Measurements from ENCODE around the gene SH3D19. TPM values are rescaled to one million over a fixed set of nuclear protein-coding genes. Genes with fewer than 3 reads are reported as not detected.

Gene SH3D19
- total RNA-seq, 5 donors from 2014 or later (not counting 1 experiment from before 2014, with no cell fraction given): 0.38 to 0.66 (median 0.51) TPM; not detected in 1

DNA sequence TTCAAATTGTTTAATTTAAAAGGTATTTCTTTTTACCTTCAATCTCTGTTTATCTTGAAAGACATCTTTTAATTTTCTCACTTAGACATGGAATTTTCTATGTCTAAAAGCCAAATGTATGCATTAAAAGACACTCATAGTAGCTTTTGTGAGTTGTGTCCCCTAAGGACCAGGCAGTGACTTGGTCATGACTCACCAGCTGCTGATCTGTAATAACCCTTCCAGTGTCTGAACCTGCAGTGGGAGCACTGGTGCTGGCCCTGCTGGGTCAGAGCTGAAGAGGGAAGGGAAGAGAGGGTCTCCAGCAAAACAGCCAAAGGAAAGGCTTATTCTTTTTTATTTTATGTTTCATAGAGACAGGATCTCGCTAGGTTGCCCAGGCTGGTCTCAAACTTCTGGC, 31.1 kb upstream of the SH3D19 start:
- DNase-seq (no peak), ATAC-seq (replicated peaks in 1 of 4) (no peak)
- H3K27ac ChIP-seq (ENCODE audit: low read length): no peak overlapping the region
- no peaks in the 10 kb centered on the region for H3K36me3 ChIP-seq (ENCODE audit: control insufficient read depth in 2 of 2, extremely low read depth in 1 of 2, insufficient read depth in 1 of 2, low read length in 1 of 2)
- H3K4me1 Mint-ChIP-seq: no peaks in the 10 kb centered on the region
- H3K9me3 Mint-ChIP-seq: no peaks in the 10 kb centered on the region
- WGBS (ENCODE audit: insufficient coverage): no CpG with 5 or more reads among the region's 1 CpG
- no peak overlapping the region for H3K4me3 ChIP-seq (ENCODE audit: control insufficient read depth in 1 of 2, extremely low read depth in 1 of 2, low read length in 1 of 2)
- H3K27me3 ChIP-seq (replicated peaks in 1 of 2; ENCODE audit: control insufficient read depth in 2 of 2, extremely low read depth in 1 of 2, insufficient read depth in 2 of 2, low read length in 1 of 2): peaks cover 0 to 8% of the 10 kb centered on the region in 2 experiments
- no peaks in the 10 kb centered on the region for H3K4me1 ChIP-seq (ENCODE audit: control insufficient read depth in 1 of 2, extremely low read depth in 1 of 2, insufficient read depth in 2 of 2, low read length in 2 of 2)
- no peak overlapping the region for H3K4me3 Mint-ChIP-seq
- H3K27ac Mint-ChIP-seq: no peak overlapping the region
- ChIA-PET POLR2A (no interaction called here), CTCF (no interaction called here)
- H3K27me3 Mint-ChIP-seq: peaks cover 24 to 27% of the 10 kb centered on the region in 2 donors
- no peaks in the 10 kb centered on the region for H3K9me3 ChIP-seq
- no peaks in the 10 kb centered on the region for H3K36me3 Mint-ChIP-seq

DNA sequence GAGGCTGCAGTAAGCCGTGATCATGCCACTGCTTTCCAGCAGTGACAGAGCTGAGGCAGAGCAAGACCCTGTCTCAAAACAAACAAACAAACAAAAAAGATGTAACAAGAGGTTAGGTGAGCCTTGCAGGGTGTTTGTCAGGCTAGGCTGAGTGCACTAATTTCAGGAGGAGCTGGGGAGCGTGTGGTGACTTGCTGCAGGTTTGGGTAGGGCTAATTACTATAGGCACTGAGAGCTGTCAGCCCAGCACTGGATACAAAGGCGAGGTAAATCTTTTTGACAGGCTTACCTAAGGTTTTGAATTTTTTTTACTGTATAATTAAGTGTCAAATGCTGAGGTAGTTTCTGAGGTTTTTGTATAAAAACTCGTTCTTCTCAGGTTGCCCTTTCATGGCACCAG, 29.8 kb upstream of the SH3D19 start:
- Histone ChIP-seq H3K9me3 (no peaks in the 10 kb centered on the region), H3K27ac (ENCODE audit: low read length) (no peak overlapping the region), H3K4me3 (ENCODE audit: control insufficient read depth in 1 of 2, extremely low read depth in 1 of 2, low read length in 1 of 2) (no peak overlapping the region), H3K4me1 (ENCODE audit: control insufficient read depth in 1 of 2, extremely low read depth in 1 of 2, insufficient read depth in 2 of 2, low read length in 2 of 2) (no peaks in the 10 kb centered on the region), H3K27me3 (replicated peaks in 1 of 2; ENCODE audit: control insufficient read depth in 2 of 2, extremely low read depth in 1 of 2, insufficient read depth in 2 of 2, low read length in 1 of 2) (peaks cover 0 to 8% of the 10 kb centered on the region in 2 experiments), H3K36me3 (ENCODE audit: control insufficient read depth in 2 of 2, extremely low read depth in 1 of 2, insufficient read depth in 1 of 2, low read length in 1 of 2) (no peaks in the 10 kb centered on the region)
- no peak overlapping the region for H3K27ac Mint-ChIP-seq
- no peak overlapping the region for H3K4me3 Mint-ChIP-seq
- no peak for DNase-seq
- CTCF ChIA-PET: interaction anchor here in 1 of 2 donors (0.6 kb wide), 1 partner anchor 149 kb away, joined by 3 read pairs; no protein-coding TSS in a partner anchor
- H3K36me3 Mint-ChIP-seq: no peaks in the 10 kb centered on the region
- H3K4me1 Mint-ChIP-seq: no peaks in the 10 kb centered on the region
- POLR2A ChIA-PET: no interaction called here
- peaks cover 24% of the 10 kb centered on the region in 2 donors for H3K27me3 Mint-ChIP-seq
- no peaks in the 10 kb centered on the region for H3K9me3 Mint-ChIP-seq
- WGBS (ENCODE audit: insufficient coverage): 70% methylated on average over 1 of the region's 4 CpGs
- ATAC-seq (replicated peaks in 1 of 4): no peak

DNA sequence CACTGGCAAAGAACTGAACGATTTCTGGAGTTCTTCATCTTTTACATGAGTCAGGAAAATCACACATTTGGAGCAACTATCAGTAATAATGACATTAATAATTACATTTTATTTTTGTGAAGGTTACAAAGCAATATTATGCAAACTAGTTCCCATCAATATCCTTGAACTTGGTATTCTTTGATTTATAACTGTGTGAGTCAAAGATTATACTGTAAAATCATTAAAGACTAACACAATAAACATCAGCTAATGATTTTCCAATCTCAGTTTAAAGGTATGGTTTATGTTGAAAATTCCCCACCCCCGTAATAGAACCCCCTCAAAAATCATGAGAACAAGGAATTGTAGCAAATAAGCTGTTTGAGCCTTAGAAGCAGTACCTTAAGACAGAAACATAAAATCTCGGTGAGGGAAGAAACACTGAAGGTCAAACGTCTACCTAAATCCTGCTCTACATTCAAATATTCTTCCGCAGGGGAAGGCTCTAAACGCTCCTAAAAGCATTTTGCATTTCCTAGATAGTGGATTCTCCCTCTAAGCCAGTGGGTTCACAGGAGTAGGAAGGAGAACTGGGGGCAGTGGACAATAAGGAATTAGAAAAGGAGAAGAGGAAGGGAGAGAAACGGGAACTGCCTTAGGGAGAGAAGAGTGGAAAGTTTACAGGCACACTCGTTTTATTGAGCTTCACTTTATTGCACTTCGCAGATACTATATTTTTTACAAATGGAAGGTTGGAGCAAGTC, 22.3 kb upstream of the SH3D19 start:
- no peaks in the 10 kb centered on the region for H3K36me3 Mint-ChIP-seq
- no peaks in the 10 kb centered on the region for H3K9me3 Mint-ChIP-seq
- H3K27ac Mint-ChIP-seq: no peak overlapping the region
- ATAC-seq (replicated peaks in 1 of 4): no peak
- DNase-seq: no peak
- ChIA-PET CTCF (interaction anchor here in 1 of 2 donors (0.6 kb wide), 1 partner anchor 83 kb away, joined by 4 read pairs; no protein-coding TSS in a partner anchor), POLR2A (no interaction called here)
- no peaks in the 10 kb centered on the region for H3K4me1 Mint-ChIP-seq
- Histone ChIP-seq H3K4me1 (ENCODE audit: control insufficient read depth in 1 of 2, extremely low read depth in 1 of 2, insufficient read depth in 2 of 2, low read length in 2 of 2) (no peaks in the 10 kb centered on the region), H3K27me3 (replicated peaks in 1 of 2; ENCODE audit: control insufficient read depth in 2 of 2, extremely low read depth in 1 of 2, insufficient read depth in 2 of 2, low read length in 1 of 2) (peaks cover 0 to 3% of the 10 kb centered on the region in 2 experiments), H3K27ac (ENCODE audit: low read length) (no peak overlapping the region), H3K9me3 (no peaks in the 10 kb centered on the region), H3K4me3 (ENCODE audit: control insufficient read depth in 1 of 2, extremely low read depth in 1 of 2, low read length in 1 of 2) (no peak overlapping the region), H3K36me3 (ENCODE audit: control insufficient read depth in 2 of 2, extremely low read depth in 1 of 2, insufficient read depth in 1 of 2, low read length in 1 of 2) (no peaks in the 10 kb centered on the region)
- no CpG with 5 or more reads among the region's 9 CpGs for WGBS (ENCODE audit: insufficient coverage)
- H3K27me3 Mint-ChIP-seq: peaks cover 4 to 17% of the 10 kb centered on the region in 2 donors
- H3K4me3 Mint-ChIP-seq: no peak overlapping the region

DNA sequence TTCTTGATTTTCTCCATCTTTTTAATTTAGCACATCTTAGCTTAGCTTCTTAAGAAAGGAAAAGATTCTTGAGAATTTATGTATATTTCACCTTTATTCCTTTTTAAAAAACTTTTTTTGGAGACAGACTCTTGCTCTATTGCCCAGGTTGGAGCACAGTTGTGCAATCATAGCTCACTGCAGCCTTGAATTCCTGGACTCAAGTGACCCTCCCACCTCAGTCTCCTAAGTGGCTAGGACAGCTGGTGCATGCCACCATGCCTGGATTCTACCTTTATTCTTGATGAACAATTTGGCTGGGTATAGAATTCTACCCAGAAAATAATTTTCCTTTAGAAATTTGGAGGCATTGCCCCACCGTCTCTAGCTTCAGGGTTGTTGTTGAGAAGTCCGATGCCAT, 19.5 kb upstream of the SH3D19 start:
- no peak for ATAC-seq (replicated peaks in 1 of 4)

DNA sequence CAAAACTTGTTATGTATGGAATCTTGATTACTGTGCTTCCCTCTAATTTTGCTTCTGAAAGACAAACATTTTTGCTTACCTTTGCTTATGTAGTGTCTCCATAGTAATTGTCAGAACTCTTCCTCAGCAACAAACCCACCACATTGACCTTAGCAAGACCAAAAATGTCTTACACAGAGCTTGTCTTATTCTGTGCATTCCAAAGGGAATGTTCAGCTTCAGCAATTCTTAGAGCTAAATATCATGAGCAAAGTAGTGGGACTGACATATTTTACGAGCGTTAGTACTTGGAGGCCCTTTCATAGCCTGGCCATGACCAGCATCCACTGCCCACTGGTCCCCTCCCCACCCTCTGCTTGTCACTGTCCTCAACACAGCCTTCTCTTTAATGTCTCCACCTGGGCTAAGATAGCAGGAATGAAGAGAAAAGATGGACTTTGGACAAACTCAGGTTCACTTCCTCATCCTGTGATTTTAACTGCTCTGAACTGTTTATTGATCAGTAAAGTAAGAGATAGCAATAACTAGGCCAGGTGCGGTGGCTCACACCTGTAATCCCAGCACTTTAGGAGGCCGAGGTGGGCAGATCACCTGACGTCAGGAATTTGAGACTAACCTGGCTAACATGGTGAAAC, 15.5 kb upstream of the SH3D19 start:
- ChIA-PET POLR2A (no interaction called here), CTCF (no interaction called here)
- Histone ChIP-seq H3K27ac (ENCODE audit: low read length) (no peak overlapping the region), H3K36me3 (ENCODE audit: control insufficient read depth in 2 of 2, extremely low read depth in 1 of 2, insufficient read depth in 1 of 2, low read length in 1 of 2) (no peaks in the 10 kb centered on the region), H3K9me3 (no peaks in the 10 kb centered on the region), H3K4me1 (ENCODE audit: control insufficient read depth in 1 of 2, extremely low read depth in 1 of 2, insufficient read depth in 2 of 2, low read length in 2 of 2) (no peaks in the 10 kb centered on the region), H3K27me3 (replicated peaks in 1 of 2; ENCODE audit: control insufficient read depth in 2 of 2, extremely low read depth in 1 of 2, insufficient read depth in 2 of 2, low read length in 1 of 2) (peaks cover 0 to 3% of the 10 kb centered on the region in 2 experiments), H3K4me3 (ENCODE audit: control insufficient read depth in 1 of 2, extremely low read depth in 1 of 2, low read length in 1 of 2) (no peak overlapping the region)
- no CpG with 5 or more reads among the region's 5 CpGs for WGBS (ENCODE audit: insufficient coverage)
- Mint-ChIP-seq H3K27ac (no peak overlapping the region), H3K4me3 (no peak overlapping the region), H3K4me1 (no peaks in the 10 kb centered on the region), H3K36me3 (no peaks in the 10 kb centered on the region), H3K9me3 (no peaks in the 10 kb centered on the region), H3K27me3 (peaks cover 11 to 19% of the 10 kb centered on the region in 2 donors)
- no peak for ATAC-seq (replicated peaks in 1 of 4)
- no peak for DNase-seq

More for the DNA sequence above, 19.5 kb upstream of the SH3D19 start:
- H3K4me3 ChIP-seq (ENCODE audit: control insufficient read depth in 1 of 2, extremely low read depth in 1 of 2, low read length in 1 of 2): no peak overlapping the region
- H3K9me3 ChIP-seq: no peaks in the 10 kb centered on the region
- no peak overlapping the region for H3K27ac Mint-ChIP-seq
- no peak overlapping the region for H3K27ac ChIP-seq (ENCODE audit: low read length)
- H3K36me3 Mint-ChIP-seq: no peaks in the 10 kb centered on the region
- no peaks in the 10 kb centered on the region for H3K4me1 ChIP-seq (ENCODE audit: control insufficient read depth in 1 of 2, extremely low read depth in 1 of 2, insufficient read depth in 2 of 2, low read length in 2 of 2)
- peaks cover 6 to 17% of the 10 kb centered on the region in 2 donors for H3K27me3 Mint-ChIP-seq
- H3K4me3 Mint-ChIP-seq: no peak overlapping the region
- WGBS (ENCODE audit: insufficient coverage): 80% methylated on average over 1 of the region's 2 CpGs
- H3K4me1 Mint-ChIP-seq: no peaks in the 10 kb centered on the region
- H3K36me3 ChIP-seq (ENCODE audit: control insufficient read depth in 2 of 2, extremely low read depth in 1 of 2, insufficient read depth in 1 of 2, low read length in 1 of 2): no peaks in the 10 kb centered on the region
- H3K27me3 ChIP-seq (replicated peaks in 1 of 2; ENCODE audit: control insufficient read depth in 2 of 2, extremely low read depth in 1 of 2, insufficient read depth in 2 of 2, low read length in 1 of 2): peaks cover 0 to 3% of the 10 kb centered on the region in 2 experiments
- ChIA-PET CTCF (interaction anchor here in 1 of 2 donors (0.7 kb wide), 1 partner anchor 407 kb away, joined by 3 read pairs; no protein-coding TSS in a partner anchor), POLR2A (no interaction called here)
- no peaks in the 10 kb centered on the region for H3K9me3 Mint-ChIP-seq
- no peak for DNase-seq

DNA sequence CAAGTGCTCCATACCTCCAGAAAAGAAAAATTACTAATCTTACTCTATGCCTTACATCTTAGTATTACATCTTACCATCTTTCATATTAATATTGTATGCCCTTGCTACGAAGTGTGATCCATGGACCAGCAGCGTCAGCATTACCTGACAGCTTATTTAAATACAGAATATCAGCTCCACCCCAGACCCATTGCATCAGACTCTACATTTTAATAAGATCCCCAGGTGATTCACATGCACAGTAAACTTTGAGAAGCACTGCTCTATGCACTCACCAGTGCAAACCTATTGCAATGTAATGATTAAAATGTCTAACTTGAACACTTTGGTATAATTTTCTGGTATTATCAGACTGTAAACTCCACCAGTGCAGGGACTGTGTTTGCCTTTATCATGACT, 14.1 kb upstream of the SH3D19 start:
- ChIA-PET POLR2A (no interaction called here), CTCF (no interaction called here)
- Mint-ChIP-seq H3K27me3 (peaks cover 11 to 20% of the 10 kb centered on the region in 2 donors), H3K36me3 (no peaks in the 10 kb centered on the region), H3K9me3 (no peaks in the 10 kb centered on the region), H3K27ac (no peak overlapping the region), H3K4me1 (no peaks in the 10 kb centered on the region), H3K4me3 (no peak overlapping the region)
- Histone ChIP-seq H3K36me3 (ENCODE audit: control insufficient read depth in 2 of 2, extremely low read depth in 1 of 2, insufficient read depth in 1 of 2, low read length in 1 of 2) (no peaks in the 10 kb centered on the region), H3K27ac (ENCODE audit: low read length) (no peak overlapping the region), H3K4me1 (ENCODE audit: control insufficient read depth in 1 of 2, extremely low read depth in 1 of 2, insufficient read depth in 2 of 2, low read length in 2 of 2) (no peaks in the 10 kb centered on the region), H3K4me3 (ENCODE audit: control insufficient read depth in 1 of 2, extremely low read depth in 1 of 2, low read length in 1 of 2) (no peak overlapping the region), H3K9me3 (no peaks in the 10 kb centered on the region), H3K27me3 (replicated peaks in 1 of 2; ENCODE audit: control insufficient read depth in 2 of 2, extremely low read depth in 1 of 2, insufficient read depth in 2 of 2, low read length in 1 of 2) (peaks cover 0 to 3% of the 10 kb centered on the region in 2 experiments)
- ATAC-seq (replicated peaks in 1 of 4) (no peak), DNase-seq (no peak)
- 94% methylated on average over 2 of the region's 2 CpGs for WGBS (ENCODE audit: insufficient coverage)
